Measurements from ENCODE around the gene FOXN3.

Gene FOXN3

GRCh38 chr14:89336338-89336737, 80.7 kb downstream of the FOXN3 start:
- FAIRE-seq: no peak
- DNase-seq (ENCODE audit: insufficient read length, low spot score): no peak
- TF ChIP-seq CTCF (IDR thresholded peaks at IDR 0.05; ENCODE audit: insufficient read depth, missing control alignments): no peak

- FAIRE-seq (no peak), DNase-seq (ENCODE audit: insufficient read length, low spot score) (no peak)
Measured at GRCh38 chr14:89332031-89332430, 85.0 kb downstream of the FOXN3 start.

GRCh38 chr14:89331398-89331797, 85.6 kb downstream of the FOXN3 start:
- TF ChIP-seq CTCF (IDR thresholded peaks at IDR 0.05; ENCODE audit: insufficient read depth, missing control alignments): no peak
- DNase-seq (ENCODE audit: insufficient read length, low spot score) (no peak), FAIRE-seq (no peak)

More at GRCh38 chr14:89332031-89332430, 85.0 kb downstream of the FOXN3 start:
- TF ChIP-seq CTCF (IDR thresholded peaks at IDR 0.05; ENCODE audit: insufficient read depth, missing control alignments): no peak

GRCh38 chr14:89330236-89331002, 86.6 kb downstream of the FOXN3 start:
- FAIRE-seq (no peak), DNase-seq (ENCODE audit: insufficient read length, low spot score) (no peak)
- TF ChIP-seq CTCF (IDR thresholded peaks at IDR 0.05; ENCODE audit: insufficient read depth, missing control alignments): no peak

- DNase-seq (ENCODE audit: insufficient read length, low spot score) (no peak), FAIRE-seq (no peak)
- no peak for TF ChIP-seq CTCF (IDR thresholded peaks at IDR 0.05; ENCODE audit: insufficient read depth, missing control alignments)
Measured at GRCh38 chr14:89327771-89328212, 89.2 kb downstream of the FOXN3 start.

- TF ChIP-seq CTCF (IDR thresholded peaks at IDR 0.05; ENCODE audit: insufficient read depth, missing control alignments): no peak
- no peak for FAIRE-seq
Measured at GRCh38 chr14:89325959-89326358, 91.1 kb downstream of the FOXN3 start.

GRCh38 chr14:89325299-89325883, 91.6 kb downstream of the FOXN3 start:
- FAIRE-seq (no peak), DNase-seq (ENCODE audit: insufficient read length, low spot score) (no peak)
- TF ChIP-seq CTCF (IDR thresholded peaks at IDR 0.05; ENCODE audit: insufficient read depth, missing control alignments): no peak

More at GRCh38 chr14:89325959-89326358, 91.1 kb downstream of the FOXN3 start:
- no peak for DNase-seq (ENCODE audit: insufficient read length, low spot score)

Data from D721Med (cell line).